Left forelimb (tissue), 1 donor: Measurements from ENCODE around the gene C22orf31.

Experiments
- DNase-seq: peaks from one replicate; pipeline ENCODE4 v3.0.0-alpha.2; 2018; ENCODE audit warnings: low spot score

Gene C22orf31

DNA sequence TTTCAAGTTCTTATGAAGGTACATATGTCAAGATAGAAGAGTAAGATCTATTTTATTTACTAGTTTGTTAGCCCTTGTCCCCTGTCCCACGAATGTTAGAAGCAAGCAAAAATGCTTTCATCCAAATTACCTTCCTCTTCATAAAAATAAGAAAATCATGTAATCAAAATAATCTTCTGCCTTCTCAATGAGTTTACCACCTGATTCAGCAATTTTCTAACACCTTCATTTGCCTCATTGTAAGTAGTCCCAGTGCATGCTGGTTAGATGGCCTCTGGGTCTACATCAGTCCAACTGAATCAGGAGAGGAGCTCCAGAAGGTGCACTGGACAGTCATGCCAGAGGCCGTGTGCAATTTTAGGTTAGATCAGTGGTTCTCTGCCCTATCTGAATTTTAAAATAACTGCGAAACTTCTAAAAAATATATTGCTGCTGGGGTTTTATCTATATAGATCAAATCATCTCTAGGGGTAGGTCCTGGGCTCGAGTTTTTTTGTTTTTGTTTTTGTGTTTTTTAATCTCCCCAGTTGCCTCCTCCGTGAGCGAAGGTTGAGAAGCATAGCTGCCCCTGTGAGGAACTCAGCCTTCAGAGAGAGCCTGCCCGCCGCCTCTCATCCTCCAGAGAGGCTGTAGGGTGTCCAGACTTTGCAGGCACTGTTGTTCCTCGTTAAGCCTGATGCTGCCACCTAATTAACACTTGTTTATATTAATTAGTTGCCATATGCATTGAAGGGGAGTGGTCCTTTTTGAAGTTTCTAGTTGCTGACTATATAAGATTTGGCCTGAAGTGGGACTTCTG, 32.2 kb downstream of the C22orf31 start:
- no peak for DNase-seq

GRCh38 chr22:29028468-29028867, 33.2 kb downstream of the C22orf31 start:
- no peak for DNase-seq

DNA sequence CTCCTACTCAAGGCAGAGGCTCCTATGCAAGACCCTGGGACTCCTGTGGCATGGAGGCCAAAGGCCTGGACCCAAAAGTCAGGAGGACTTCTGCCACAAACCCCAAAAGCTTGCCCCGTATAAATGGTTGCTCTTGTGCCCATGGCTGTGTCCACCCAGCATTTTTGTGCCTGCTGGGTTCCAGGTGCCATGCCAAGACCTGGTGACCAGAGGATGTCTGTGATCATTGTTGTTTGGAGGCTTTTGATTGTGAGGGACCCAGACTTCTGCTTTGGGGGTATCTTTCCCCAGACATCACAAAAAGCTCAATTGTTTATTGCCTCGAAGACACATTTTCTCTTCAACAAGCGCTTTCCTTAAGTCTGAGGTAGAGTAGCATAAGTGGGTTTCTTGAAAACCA, 35.1 kb downstream of the C22orf31 start:
- no peak for DNase-seq

DNA sequence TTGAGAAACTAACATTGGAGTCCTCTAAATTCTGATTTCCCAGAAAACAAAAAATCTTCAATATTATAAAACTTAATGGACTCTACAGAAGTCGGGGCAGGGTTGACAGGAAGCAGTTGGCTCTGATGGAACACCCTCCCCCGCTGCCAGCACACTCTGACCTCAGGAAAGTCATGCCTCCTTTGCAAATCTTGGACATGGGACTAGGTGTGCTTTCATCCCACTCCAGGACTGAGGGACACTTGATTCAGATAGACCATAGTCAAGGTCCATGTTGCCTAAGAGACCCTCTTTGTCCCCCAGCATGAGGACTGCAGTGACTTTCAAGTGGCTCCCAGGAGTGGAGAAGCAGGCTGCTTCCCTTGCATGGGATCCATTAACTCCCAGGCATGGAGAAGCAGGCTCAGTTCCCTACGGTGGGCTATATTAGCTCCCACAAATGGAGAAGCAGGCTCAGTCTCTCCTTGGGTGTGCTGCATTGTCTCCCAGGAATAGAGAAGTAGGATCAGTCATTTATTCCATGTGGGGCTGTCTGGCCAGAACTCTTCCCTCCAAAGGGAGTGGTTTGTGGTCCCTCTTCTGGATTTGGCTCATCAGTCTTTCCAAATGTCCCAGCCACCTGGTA, 38.3 kb downstream of the C22orf31 start:
- DNase-seq: no peak

- no peak for DNase-seq
These were observed 39.4 kb downstream of the C22orf31 start for GRCh38 chr22:29022101-29022817.

DNA sequence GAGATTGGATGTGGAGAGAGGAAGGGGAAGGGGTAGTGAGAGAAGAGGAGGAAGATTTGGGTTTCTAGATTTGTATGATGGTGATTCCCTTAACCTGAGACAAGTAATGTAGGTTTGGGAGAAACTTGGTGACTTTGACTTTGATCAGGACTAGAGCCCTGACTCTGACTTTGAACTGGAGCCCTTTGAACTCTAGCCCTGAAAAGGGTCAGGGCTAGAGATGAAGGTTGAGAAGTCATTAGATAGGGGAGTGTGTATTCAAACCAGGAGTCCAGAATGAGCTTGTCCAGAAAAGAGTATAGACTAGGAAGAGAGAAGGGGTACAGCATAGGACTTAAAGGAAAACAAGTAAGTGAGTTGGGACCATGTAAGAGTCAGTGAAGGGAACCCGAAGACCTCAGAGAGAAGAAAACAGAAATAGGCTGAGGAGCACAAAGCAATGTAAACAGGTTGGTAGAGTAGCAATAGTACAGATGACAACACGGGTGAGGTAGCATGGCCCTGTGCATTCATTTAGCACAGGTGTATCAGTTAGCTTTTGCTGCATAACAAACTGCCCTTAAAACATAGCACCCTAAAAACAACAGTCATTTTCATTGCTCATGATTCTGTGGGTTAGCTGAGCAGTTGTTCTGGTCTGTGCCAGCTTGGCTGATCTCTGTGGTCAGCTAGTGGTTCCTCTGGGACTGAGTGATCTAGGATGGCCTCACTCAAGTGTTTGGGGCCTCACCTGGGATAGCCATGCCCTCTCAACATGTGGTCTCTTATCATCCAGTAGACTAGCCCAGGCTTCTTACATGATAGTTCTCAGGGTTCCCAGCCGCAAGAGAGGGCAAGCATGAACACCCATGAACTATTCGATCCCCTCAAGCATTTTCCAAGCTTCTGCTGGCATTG, 43.1 kb downstream of the C22orf31 start:
- DNase-seq: no peak

GRCh38 chr22:29016067-29016938, 45.3 kb downstream of the C22orf31 start:
- no peak for DNase-seq

- DNase-seq: no peak
These were observed 46.9 kb downstream of the C22orf31 start for GRCh38 chr22:29014773-29015172.

GRCh38 chr22:29014293-29014692, 47.3 kb downstream of the C22orf31 start:
- no peak for DNase-seq

GRCh38 chr22:29012952-29013351, 48.7 kb downstream of the C22orf31 start:
- no peak for DNase-seq

GRCh38 chr22:29012101-29012433, 49.6 kb downstream of the C22orf31 start:
- no peak for DNase-seq

GRCh38 chr22:29011240-29012100, 50.2 kb downstream of the C22orf31 start:
- no peak for DNase-seq

GRCh38 chr22:29009148-29009547, 52.5 kb downstream of the C22orf31 start:
- DNase-seq: no peak
